ENCODE results near the gene GRIA4.

DNA sequence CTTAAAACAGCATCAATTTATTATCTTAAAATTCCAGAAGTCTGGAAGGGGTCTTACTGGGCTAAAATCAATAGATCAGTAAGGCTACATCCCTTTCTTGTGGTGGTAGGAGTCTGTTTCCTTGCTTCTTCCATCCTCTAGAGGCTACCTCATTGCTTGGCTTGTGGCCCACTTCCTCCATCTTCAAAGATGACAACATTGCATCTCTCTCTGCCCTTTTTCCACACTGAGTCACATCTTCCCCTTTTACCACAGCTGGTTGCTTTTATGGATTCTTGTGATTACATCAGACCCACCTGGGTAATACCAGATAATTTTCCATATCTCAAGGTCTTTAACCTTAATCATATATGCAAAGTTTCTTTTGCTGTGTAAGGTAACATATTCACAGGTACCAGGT lies 60.9 kb downstream of the GRIA4 start:
- TF ChIP-seq, protein P1, sequence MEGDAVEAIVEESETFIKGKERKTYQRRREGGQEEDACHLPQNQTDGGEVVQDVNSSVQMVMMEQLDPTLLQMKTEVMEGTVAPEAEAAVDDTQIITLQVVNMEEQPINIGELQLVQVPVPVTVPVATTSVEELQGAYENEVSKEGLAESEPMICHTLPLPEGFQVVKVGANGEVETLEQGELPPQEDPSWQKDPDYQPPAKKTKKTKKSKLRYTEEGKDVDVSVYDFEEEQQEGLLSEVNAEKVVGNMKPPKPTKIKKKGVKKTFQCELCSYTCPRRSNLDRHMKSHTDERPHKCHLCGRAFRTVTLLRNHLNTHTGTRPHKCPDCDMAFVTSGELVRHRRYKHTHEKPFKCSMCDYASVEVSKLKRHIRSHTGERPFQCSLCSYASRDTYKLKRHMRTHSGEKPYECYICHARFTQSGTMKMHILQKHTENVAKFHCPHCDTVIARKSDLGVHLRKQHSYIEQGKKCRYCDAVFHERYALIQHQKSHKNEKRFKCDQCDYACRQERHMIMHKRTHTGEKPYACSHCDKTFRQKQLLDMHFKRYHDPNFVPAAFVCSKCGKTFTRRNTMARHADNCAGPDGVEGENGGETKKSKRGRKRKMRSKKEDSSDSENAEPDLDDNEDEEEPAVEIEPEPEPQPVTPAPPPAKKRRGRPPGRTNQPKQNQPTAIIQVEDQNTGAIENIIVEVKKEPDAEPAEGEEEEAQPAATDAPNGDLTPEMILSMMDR (IDR thresholded peaks at IDR 0.05), result no peak
- no peak for TF ChIP-seq POLR2A (IDR thresholded peaks at IDR 0.05)

All from lower leg skin (tissue), 3 donors.